T-helper 1 cell treated with Interleukin-12 subunit alpha and Interleukin-12 subunit beta and Interleukin-4 antibody, amounts not matched to agents 30 ng/mL and 1 ng/mL, for 36 hours (primary cell): ENCODE results near the gene CYTH1. TPM values are rescaled to one million over a fixed set of nuclear protein-coding genes. Genes with fewer than 3 reads are reported as not detected.

ENCODE experiments used
- intact Hi-C: fragments of 100-400 bp; cut with micrococcal nuclease; formaldehyde crosslinking; loops from one replicate; pipeline ENCODE4 v1.15.1; 2024
- total RNA-seq: library from RNA; stranded (reverse); gene quantifications from 2 replicates; pipeline ENCODE4 v1.2.3, GENCODE V29; 2022

Gene CYTH1
- total RNA-seq, 1 donor from 2014 or later: 310 TPM

DNA sequence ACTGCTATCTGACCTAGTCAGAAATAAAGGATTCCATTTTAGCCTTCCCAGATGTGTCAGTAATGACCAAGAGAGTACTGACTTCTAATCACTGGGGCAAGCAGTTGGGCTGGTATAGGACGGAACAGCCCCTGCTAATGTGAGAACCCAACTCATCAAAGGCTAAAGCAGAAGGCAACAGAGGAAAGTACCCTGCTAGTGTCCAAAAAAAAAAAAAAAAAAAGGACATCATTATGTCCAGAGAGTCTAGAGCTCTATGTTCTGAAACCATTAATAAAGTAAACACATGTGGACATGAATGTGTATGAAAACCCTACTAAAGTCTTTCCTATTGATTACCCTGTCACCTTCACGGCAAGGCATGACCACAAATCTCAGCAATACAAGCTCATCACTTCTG is 85.0 kb downstream of the CYTH1 start:
- intact Hi-C loops: no loop called here

- intact Hi-C loops: no loop called here
These were observed 85.8 kb downstream of the CYTH1 start for GRCh38 chr17:78696016-78696982.

- intact Hi-C loops: no loop called here
These were observed 87.1 kb downstream of the CYTH1 start for GRCh38 chr17:78694805-78695531.

GRCh38 chr17:78693346-78694083 is 88.6 kb downstream of the CYTH1 start:
- intact Hi-C loops: no loop called here

DNA sequence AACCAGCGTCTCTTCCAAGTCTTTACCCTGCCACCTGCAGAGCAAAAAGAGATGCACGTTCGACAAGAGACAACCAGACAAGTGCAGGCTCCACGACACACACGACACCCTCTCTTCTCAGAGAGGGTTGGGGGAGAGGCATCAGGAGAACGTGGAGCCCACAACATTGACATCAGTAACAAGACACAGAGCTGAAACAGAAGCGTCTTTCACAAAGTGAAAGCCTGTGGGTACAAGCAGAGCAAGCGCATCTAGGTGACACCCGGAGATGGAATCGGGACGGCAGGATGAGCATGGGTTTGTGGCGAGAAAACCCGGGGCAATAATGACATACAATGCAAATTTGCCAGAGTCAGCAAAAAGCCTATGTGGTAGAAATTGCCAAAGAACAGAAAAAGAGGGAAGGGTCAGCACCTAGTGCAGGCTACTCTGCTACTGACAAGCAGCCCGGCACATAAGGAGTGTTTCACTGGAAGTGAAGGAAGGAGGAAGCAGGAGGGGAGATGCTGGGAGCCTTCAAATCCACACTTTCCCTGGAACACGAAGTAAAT is 89.5 kb downstream of the CYTH1 start:
- intact Hi-C loops: no loop called here

- intact Hi-C loops: no loop called here
These were observed 93.0 kb downstream of the CYTH1 start for GRCh38 chr17:78689029-78689428.

DNA sequence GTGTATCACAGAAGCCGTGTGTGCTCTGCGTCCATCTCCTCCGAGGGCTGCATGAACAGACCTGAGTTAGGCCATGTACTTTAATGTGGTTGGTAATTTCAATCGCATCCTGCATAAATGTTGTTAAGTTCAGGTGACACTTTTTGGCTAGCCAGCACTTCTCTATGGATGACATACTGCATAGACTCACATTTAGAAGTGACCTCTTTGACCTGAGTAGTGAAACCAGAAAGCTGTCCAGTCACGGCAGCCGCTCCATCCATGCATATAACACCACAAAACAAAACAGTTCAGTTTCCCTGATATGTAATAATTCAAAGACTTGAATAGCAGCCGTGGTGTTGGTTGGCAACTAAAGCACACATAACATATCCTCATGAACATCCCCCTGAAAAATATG is 94.1 kb downstream of the CYTH1 start:
- intact Hi-C loops: no loop called here

DNA sequence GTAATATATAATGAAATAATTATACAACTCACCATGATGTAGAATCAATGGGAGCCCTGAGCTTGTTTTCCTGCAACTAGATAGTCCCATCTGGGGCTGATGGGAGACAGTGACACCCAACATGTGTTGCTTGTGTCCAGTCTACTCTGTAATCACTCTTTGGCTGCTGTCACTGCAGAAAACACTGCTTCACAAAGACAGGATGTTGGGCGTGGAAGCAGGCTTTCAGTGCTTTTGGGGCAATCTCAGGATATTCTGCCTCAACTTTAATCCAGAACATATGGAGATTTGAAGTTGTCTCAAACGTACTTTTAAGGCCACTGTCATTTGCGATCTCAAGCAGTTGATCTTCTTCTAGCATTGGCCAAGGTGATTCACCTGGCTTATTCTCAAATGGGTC is 94.9 kb downstream of the CYTH1 start:
- intact Hi-C loops: no loop called here

DNA sequence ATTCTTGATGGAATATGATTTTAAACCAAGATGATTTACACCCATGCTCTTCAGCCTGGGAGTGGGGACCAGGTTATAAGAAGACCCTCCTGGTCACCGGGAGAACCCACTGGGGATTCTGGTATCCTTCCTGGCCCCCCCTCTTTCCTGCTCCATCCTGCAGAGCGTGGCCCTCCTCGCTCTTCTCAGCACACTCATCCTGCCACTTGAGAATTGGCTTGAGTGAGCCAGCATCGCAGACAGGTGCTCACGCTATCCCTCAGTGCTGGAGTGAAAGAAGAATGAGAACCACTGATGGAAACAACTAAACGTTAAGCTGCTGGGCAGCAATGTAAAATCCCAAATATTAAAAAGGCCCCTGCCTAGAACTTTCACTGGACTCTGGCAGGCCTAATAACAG is 98.0 kb downstream of the CYTH1 start:
- intact Hi-C loops: no loop called here

- intact Hi-C loops: no loop called here
These were observed 98.6 kb downstream of the CYTH1 start for GRCh38 chr17:78683408-78683961.

DNA sequence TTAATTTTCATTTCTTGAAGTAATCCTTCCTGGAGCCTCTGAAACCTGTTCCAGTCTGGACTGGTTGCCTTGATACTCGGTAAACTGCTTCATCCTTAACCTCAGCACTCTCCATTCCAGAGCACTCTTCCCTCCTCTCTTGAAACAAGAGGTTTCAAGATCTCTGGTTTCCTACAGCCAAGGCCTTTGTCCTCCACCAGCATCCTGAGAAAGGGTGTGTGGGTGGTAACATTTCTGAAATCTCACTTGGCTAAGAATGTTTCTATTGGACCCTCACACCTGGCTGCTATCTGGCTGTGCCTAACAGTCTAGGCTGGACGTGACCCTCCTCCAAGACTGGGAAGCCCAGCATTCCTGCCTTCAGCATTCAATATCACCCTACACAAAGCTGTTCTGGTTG is 99.7 kb downstream of the CYTH1 start:
- intact Hi-C loops: no loop called here

DNA sequence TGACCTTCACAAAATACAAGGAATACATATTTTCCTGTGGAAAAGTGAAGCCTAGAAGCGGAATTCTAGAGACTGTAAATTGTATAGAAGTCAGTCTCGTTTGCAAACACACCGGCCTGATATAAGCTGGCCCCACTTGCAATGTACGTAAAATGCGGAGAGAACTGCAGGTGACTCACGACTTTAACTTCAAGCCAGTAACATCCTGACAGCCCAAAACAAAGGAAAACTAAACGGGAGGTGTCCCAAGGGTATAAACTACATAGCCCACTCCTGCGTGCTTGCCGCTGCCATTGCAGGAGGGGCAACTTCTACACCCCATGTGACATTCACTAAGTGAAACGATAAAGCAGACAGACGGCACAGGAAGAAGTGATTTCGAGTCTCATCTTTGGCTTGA is 101.6 kb downstream of the CYTH1 start:
- intact Hi-C loops: no loop called here

- intact Hi-C loops: no loop called here
These were observed 102.3 kb downstream of the CYTH1 start for GRCh38 chr17:78679495-78680395.

DNA sequence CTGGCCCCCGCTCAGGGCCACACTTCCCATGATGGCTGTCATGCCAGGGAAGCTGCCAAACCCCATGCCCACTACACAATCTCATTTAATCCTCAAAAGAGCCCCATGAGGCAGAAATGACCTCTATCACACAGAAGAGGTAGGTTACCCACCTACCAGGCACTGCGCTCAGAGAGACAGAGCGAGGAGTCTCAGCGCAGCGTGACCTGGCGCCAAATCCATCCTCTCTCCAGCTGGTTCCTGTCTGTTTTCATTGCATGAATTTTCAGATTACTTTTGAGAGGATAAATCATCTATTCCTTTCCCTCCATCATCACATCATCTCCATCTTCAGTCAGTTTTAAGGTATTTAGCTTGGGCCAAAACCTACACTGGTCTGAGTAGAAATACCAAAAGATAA is 103.4 kb downstream of the CYTH1 start:
- intact Hi-C loops: no loop called here

- intact Hi-C loops: no loop called here
These were observed 103.9 kb downstream of the CYTH1 start for GRCh38 chr17:78678222-78678557.

- intact Hi-C loops: no loop called here
These were observed 104.5 kb downstream of the CYTH1 start for GRCh38 chr17:78677303-78678221.

DNA sequence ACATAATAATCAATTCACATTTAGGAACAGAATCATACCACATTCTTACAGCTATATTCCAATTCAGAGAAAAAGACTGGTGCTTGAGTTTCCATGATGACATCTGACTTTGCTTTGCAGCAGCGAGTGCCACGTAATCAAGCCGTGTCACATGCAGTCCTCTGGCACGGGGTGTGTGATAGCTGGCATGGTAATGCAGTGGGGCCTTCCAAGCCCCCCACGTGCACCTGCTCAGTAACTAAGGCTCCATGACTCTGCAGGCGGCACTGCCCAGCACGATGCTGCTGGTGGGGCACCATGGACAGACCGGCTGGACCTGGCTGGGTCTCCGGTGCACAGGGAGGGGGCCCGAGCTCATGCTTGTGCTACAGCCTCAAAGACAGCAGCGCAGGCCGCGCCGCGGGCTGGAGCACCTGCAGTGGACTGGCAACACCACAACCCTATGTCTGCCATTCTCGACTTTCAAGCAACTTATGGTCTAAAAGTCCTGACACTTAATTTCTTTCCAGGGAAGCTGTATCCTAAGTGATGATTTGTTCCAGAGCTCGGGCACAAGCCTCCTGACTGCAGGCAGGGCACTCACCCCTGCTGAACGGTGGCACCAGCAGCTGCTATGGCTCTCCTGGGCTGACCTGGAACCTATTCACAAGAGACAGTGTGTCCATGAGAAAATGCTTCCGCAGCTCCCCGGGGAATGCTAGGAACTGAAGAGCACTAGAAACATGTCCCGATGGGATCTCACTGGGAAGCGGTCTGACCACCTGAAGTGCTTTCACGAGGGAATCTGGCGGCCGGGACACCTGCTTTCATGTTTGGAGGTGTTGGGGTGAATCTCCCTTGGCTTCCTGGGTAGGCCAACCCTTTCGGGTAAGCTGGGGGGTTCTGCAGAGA is 105.4 kb downstream of the CYTH1 start:
- intact Hi-C loops: no loop called here

DNA sequence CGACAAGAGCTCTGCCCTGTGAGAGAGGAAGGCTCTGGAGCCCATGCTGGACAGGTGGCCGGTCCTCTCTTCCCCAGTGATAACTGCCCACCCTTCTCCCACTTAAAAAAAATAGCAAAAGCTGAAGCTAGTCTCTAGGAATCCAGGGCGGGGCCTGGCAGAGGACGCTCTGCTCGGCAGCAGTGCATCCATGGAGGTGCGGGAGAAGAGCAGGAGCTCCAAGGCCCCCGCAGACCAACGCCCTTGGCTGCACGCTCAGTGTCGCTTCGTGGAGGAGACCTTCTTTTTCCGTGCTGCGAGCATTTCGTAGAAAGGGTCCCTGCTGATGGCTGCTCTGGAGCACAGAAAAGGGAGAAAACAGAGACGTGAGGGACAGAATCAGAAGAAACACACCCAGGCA is 106.2 kb downstream of the CYTH1 start:
- intact Hi-C loops: no loop called here
